DMS79 treated with DMSO at 0.1 percent for 48 hours (cell line): Measurements from ENCODE around the gene LYRM4.

Experiments used
- DNase-seq: peaks from one replicate; lab custom pipeline; 2025; lab: John Stamatoyannopoulos, UW

Gene LYRM4

GRCh38 chr6:5174756-5175549 lies 85.8 kb downstream of the LYRM4 start:
- DNase-seq: no peak

GRCh38 chr6:5174244-5174643 lies 86.5 kb downstream of the LYRM4 start:
- DNase-seq: no peak

- DNase-seq: no peak
These were observed 86.9 kb downstream of the LYRM4 start for GRCh38 chr6:5173810-5174209.

- no peak for DNase-seq
These were observed 87.8 kb downstream of the LYRM4 start for GRCh38 chr6:5172897-5173474.

GRCh38 chr6:5172041-5172653 lies 88.6 kb downstream of the LYRM4 start:
- DNase-seq: peak; percentile 10

- DNase-seq: peak; percentile 22
These were observed 93.2 kb downstream of the LYRM4 start for GRCh38 chr6:5167501-5167900.

GRCh38 chr6:5164092-5164491 lies 96.7 kb downstream of the LYRM4 start:
- DNase-seq: no peak

GRCh38 chr6:5163247-5163646 lies 97.5 kb downstream of the LYRM4 start:
- DNase-seq: no peak

- no peak for DNase-seq
These were observed 98.4 kb downstream of the LYRM4 start for GRCh38 chr6:5162355-5162754.

GRCh38 chr6:5160206-5160605 lies 100.5 kb downstream of the LYRM4 start:
- no peak for DNase-seq

- DNase-seq: no peak
These were observed 101.6 kb downstream of the LYRM4 start for GRCh38 chr6:5159162-5159561.

GRCh38 chr6:5158180-5158579 lies 102.6 kb downstream of the LYRM4 start:
- no peak for DNase-seq

GRCh38 chr6:5157621-5158138 lies 103.1 kb downstream of the LYRM4 start:
- no peak for DNase-seq

- no peak for DNase-seq
These were observed 104.1 kb downstream of the LYRM4 start for GRCh38 chr6:5156627-5157026.

GRCh38 chr6:5155906-5156305 lies 104.8 kb downstream of the LYRM4 start:
- DNase-seq: no peak

GRCh38 chr6:5153186-5153585 lies 107.6 kb downstream of the LYRM4 start:
- DNase-seq: no peak

- DNase-seq: no peak
These were observed 108.3 kb downstream of the LYRM4 start for GRCh38 chr6:5152460-5152859.

GRCh38 chr6:5151955-5152401 lies 108.8 kb downstream of the LYRM4 start:
- no peak for DNase-seq

- no peak for DNase-seq
These were observed 109.3 kb downstream of the LYRM4 start for GRCh38 chr6:5151360-5151954.

GRCh38 chr6:5150551-5151075 lies 110.1 kb downstream of the LYRM4 start:
- no peak for DNase-seq

GRCh38 chr6:5149891-5150290 lies 110.9 kb downstream of the LYRM4 start:
- no peak for DNase-seq

GRCh38 chr6:5149159-5149704 lies 111.5 kb downstream of the LYRM4 start:
- no peak for DNase-seq
